ENCODE measurements around the gene MAP4K4.

The MAP4K4 gene

DNA sequence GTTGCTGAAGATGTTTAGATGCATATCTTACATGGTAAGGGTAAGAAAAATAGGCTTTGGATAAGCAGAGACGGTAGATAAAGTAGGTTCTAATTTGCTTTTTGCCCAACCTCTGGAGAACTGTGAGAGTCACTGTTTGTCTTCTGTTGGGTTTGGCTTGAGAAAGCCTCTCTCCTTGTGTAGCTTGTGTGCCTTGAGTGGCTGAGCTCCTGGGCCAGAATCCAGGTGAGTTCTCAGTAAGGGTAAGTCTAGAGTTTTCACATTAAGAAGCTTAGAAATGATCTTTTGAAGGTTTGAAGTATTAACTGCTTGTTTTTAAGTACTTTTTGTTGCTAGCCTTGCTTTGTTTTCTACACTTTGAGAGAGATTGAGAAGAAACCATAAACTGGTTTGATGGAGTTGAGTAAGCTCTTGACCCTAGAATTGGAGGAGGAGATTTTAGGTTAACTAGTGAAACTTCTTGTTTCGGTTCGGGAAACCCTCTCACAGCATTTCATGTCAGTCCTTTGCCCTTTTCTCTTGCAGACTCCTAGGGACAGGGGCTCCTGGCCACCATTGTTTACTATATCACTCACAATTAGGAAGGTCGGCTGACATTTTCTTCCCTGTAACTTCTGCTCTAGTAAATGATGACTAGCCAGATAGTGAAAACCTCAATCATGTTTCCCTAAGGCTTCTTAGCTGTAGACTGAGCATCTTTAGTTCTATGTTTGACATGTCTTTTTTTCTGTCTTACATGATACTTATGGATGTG is 26.0 kb downstream of the MAP4K4 start:
- DNase-seq (ENCODE audit: low spot score), result no peak

DNA sequence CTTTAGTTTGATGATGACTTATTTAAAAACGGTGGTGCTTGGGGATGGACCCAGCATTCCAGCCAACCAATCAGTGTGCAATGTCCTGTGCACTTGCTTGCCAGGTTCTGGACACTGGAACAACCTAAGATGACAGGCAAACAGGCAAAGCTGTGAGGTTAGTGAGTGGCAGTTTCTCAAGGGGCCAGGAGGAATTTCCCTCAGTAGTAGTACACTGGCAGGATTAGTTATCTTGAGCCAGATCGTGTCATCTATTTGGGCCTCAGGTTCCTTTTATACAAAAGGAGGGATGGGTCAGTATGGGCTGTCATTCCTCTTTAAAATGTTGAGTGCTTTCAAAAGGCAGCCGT is 26.6 kb downstream of the MAP4K4 start:
- no peak for DNase-seq (ENCODE audit: low spot score)

DNA sequence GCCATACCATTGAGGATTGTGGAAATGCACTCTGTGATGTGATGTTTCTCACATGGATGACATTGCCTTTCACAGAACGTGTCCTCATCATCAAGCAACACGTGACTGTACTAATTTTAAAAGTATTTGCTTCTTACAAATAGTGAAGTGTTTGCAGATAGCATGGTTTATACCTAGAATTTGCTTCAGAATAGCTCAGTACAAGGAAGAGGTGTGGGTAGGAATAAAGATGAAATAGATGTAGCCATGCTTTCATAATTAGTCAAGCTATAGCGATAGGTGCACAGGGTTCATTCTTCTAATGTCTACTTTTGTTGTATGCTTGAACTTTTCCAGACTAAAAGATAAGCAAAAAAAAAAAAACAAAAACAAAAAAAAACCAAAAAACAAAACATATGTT is 27.5 kb downstream of the MAP4K4 start:
- no peak for DNase-seq (ENCODE audit: low spot score)

DNA sequence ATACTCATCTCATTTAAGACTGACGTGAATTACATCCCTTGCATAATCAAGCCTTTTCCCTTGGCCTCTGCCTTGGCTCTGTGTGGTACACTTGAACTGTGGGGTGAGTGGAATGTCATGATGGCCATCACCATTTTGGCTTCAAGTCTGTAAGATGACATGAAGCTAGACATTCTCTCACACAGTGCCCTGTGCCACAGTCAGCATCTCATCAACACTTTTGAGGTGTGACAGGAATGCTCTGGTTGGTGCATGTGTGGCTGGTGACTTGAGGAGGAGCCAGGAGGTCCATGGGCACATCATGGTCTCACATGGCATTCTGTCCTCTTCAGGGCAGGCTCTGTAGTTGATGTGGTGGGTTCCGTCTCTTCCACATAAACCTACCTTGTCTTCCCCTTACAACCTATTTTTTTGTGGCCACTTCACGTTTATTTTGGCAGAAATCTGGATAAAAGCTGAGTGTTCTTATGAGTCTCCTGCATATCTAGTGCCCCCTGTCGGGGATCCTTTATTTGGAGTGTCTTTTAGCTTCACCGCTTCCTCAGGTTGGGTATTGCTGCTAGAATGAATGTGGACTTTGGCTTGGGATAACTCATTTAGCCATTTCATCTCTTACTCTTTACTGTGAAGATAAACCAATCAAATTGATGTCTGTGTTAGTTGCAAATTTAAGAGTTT is 28.1 kb downstream of the MAP4K4 start:
- DNase-seq (ENCODE audit: low spot score), result peak; percentile 34

DNA sequence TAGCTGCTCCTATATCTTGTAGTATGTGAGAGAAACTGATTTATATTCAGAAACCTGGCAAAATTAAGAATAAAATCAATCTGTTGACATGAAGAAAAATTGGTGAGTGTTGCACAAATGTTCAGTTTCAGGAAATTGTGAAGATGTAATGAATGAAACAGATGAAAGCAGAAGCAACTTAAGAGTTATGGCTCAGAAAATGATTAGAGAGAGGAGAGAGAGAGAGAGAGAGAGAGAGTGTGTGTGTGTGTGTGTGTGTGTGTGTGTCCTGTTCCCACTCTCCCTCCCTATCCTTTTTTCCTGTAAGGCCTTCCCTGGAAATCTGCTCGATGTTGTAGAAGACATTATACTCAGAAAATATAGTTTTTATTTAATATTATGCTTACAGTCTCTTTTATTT is 31.4 kb downstream of the MAP4K4 start:
- no peak for DNase-seq (ENCODE audit: low spot score)

DNA sequence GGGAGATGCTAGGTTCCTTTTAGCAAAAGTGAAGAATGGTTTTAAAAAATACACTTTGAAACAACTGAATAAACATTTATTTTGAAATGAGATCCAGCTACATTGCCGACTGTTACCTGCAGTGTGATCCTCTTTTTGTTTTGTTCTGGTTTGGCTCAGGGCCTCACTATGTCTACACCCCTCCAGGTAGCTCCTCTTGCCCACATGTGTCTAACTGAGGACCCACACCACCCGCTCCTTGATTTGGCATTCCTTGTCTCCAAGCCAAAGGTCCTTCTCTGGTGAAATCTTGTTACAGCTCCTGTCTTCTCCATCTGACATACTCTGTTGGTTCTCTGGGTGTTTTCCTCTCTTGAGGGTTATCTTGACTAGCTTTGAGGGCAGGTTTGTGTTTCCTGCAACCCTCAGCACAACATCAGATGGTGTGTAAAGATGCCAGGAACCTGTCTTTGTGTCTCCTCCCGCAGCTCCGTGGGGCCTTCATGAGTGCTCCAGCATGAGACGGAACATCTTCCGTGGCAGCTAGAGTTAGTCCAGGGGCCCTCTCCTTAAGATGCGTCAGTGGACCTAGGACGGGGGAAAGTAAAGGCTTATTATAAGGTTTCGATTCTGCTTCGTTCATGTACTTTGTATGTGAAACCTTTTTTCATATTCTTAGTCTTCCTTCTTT is 32.1 kb downstream of the MAP4K4 start:
- no peak for DNase-seq (ENCODE audit: low spot score)

DNA sequence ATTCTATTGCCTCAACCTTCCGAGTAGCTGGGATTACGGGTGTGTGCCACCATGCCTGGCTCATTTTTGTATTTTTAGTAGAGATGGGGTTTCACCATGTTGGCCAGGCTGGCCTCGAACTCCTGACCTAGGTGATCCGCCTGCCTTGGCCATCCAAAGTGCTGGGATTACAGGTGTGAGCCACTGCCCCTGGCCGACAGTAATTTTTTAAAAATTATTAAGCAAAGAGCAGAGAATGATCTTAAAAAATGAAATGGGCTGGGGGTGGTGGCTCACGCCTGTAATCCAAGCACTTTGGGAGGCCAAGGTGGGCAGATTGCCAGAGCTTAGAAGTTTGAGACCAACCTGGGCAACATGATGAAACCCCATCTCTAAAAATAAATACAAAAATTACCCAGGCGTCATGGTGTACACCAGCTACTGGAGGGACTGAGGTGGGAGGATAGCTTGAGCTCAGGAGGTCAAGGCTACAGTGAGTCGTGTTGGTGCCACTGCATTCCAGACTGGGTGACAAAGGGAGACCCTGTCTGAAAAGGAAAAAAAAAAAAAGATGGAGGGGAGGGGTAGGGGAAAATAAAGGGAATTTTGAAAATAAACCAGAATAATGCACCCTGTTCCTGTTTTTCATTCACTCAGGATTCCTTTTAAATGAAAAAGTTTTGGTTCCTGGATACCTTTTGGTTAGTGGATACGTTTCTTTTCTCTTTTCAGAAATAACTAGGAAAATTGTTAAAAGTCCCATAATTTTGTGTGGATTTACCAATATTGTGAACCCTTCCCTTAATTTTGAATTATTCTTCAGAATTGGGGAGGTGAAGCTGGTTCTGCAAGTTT is 33.9 kb downstream of the MAP4K4 start:
- no peak for DNase-seq (ENCODE audit: low spot score)

DNA sequence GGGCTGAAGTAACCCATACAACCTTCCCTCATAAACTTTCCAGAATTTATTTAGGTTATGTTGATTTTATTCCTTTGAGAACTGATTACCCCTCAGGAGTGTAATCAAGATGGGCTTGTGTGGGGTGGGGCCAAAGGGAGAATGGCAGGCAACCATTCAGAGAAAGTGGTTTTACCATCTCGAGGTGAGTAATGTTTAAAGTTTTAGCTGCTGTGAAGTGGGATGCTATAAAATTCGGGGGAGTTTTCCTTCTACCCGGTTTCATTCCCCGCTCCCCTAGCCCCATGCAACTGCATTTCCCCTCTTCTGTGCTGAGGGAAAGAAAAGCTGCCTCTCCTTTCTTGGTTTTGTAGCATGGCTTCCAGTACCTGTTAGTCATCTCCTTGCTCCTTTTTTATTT is 34.7 kb downstream of the MAP4K4 start:
- no peak for DNase-seq (ENCODE audit: low spot score)

DNA sequence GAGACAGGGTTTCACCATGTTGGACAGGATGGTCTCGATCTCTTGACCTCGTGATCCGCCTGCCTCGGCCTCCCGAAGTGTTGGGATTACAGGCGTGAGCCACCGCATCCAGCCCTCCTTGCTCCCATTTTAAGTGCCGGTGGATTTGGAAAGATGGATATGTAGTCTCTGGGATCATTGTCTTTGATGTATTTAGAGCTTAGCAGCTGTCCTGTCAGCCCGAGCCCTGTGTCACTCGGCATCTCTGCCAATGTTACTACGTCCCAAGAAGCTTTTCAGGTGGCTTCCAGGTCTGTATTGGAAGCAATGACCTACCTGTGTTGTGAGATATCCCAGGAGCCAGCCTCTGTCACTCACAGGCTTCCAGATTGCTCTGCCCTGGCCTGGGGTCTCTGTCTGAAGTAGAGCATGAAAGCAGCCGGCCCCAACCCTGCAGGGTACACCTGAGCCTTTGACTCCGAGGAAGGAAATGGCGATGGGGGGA is 35.3 kb downstream of the MAP4K4 start:
- DNase-seq (ENCODE audit: low spot score), result no peak

DNA sequence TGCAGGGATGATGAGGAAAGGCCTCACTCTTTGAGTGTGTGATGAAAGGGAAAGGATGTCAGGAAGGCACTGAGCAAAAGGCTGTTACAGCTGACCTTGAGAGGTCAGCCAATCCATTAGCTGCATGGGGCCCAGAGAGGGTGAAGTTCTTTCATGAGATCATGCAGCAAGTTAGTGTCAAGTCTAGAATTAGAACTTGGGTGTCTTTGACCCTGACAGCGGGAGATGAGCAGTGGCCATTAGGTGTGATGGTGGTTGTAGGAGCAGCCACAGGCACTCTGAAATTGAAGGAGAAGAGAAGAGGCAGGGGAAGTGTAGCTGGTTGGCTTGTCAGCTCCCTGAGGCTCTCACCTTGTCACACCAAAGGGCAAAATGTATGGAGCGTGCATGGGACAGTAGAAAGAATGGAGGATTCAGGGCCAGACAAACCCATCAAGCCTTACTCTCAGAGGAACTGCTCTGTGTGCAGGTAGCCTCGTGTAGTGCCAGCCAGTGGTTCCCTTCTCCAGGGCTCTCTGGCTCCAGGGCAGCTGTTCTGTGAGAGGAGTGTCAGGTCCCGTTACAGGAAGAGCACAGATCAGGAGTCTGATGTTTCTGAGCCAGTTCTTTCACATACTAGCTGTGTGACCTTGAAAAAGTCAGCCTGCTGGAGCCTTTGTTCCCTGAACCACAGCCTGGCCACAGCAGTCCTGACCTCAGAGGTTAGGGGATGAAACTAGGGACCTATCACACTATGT is 35.9 kb downstream of the MAP4K4 start:
- no peak for DNase-seq (ENCODE audit: low spot score)

DNA sequence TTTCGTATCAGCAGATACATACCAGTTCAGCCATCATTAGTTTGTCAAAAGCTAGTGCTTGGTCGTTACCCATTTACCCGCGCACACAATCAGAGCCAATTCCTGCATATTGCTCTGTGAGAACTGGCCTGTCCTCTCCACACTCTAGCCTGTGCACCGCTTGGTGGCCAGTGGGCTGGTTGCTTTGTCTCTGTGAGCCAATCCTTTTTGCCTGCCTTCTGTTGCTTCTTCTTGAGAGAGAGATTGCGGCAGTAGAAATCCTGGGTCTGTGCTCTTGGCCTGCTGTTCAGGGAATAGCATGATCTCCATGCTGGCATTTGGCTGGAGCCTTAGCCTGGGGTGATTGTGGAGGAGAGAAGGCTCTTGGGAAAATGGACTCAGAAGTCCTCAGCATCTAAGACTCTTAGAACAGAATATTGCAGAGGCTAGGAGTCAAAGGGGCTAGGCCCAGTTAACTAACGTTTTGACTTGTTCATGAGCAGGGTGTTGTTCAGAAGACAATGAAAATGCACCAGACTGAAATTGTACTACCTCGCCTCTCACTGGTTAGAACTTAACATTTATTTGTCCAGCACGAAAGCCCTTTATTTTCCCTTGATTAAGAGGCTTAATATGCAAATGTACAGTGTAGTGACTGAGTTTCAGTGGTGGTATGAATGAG is 37.1 kb downstream of the MAP4K4 start:
- DNase-seq (ENCODE audit: low spot score), result no peak

DNA sequence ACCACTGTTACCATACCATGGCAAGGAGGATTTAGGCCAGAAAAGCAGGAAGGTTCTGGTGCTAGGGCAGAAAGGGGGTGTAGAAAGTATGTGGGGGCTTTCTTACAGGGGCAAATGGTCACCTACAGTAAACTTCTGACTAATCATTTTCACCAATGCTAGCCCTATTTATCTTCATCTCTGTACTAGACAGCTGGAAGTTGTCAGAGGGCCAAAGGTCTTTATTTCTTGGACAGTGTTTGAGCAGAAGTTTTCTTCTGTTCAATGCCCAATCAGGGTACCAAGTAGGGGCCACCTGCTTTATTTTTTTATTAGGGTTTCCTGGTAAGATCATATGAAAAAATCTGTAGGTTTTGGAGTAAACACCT is 37.6 kb downstream of the MAP4K4 start:
- DNase-seq (ENCODE audit: low spot score), result no peak

DNA sequence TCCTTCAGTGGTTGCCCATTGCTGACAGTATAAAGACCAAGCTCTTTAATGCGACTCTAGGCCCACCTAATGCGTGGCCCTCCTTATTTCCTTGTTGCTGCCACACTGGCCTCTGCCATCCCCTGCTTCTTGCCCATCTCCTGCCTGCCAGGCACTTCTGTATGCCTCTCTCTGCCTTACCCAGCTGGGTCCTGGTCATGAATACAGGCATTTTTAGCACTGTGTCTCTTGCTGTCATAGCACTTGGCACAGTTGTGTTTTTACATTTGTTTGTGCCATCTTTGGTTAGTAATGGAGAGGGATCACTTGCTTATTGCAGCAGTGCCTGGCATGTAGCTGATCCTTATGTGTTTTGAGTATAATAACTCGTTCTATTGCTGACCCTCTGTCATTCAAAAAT is 38.7 kb downstream of the MAP4K4 start:
- DNase-seq (ENCODE audit: low spot score), result no peak

DNA sequence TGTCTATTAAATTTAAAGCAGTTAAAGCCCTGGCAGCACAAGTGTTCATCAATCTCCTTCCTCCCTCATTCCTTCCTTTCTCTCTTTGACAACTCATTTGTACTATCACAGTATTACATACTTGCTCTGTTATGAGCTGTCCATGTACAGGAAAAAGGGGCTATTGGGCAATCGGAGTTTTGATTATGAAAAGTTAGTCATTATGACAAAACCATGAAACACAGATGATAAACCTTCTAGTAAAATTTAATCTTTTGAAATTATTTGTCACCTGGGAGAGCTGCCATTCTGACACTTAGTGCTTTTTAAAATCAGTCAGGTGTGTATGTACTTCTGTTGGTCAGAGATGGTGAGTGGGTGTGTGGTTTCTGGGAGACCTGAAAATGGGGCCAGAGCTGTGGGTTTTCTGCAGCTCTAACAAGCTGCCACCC is 39.4 kb downstream of the MAP4K4 start:
- DNase-seq (ENCODE audit: low spot score), result no peak

DNA sequence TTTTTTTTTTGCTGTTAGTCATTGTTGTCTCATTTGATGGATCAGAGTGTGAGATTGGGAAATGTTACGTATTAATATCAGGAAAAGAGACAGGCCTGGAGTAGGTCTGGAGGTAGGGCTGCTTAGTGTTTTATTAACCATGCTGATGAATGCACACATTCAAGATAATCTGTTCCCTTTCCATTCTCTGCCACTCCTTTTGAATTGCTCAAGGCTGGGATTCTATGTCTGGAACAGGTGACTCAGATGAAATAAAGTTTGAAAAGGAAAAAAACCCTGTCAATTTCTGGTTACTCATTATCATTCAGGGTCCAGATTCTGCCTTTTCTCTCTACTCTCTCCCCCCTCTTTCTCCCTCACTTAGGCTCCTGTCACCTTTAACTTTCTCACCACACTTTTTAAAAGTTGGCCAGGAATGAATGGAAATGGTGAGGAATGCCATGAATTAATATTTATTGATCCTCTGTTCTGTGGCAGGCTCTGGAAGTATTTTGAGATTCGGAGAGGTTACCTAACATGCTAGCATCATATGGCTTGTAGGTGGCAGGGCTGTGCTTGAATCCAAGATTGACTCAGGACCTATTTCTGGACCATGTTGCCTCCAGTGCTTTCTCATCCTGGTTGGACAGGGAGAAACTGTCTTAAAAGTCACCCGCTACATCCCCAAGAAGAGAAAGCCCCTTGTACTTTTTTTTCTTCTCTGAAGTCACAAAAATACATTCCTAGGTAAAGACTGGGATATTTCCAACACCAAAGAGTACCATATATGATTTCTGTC is 40.2 kb downstream of the MAP4K4 start:
- DNase-seq (ENCODE audit: low spot score), result no peak

DNA sequence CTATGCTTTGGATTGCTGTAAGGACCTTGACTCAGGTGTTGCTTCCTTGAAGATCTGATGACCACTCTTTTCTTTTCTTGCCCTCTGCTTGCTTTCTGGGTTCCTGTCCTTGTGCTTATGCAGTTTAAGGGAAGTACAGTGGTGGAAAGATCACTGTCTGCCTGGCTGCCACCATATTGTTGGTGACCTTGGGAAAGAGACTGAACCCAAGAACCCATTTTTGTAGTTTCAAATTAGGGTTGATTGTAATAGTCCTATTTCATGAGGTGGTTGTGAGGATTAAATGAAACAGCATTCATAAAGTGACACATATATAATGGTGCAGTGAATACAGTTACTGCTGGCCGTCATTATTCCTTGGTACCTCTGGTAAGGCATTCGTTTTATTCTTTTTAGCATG is 41.1 kb downstream of the MAP4K4 start:
- no peak for DNase-seq (ENCODE audit: low spot score)

DNA sequence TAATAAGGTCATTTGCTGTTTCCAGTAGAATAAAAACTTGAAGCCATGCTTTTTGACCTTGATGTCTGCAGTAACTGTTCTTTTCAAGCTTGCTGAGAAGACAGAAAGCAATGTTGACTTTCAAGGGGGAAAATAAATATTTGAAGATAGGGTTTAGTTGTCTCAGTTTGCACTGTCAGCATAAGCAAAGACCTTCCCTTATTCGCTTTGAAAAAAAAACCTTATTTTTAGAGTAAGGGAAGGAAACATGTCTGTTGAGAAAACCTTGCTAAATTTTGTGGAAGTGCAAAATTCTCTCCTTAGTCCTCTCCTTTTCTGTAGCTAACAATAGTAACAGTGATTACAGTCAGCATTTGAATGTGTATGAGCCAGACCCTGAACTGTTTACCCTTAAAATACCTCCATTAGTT is 43.1 kb downstream of the MAP4K4 start:
- no peak for DNase-seq (ENCODE audit: low spot score)

DNA sequence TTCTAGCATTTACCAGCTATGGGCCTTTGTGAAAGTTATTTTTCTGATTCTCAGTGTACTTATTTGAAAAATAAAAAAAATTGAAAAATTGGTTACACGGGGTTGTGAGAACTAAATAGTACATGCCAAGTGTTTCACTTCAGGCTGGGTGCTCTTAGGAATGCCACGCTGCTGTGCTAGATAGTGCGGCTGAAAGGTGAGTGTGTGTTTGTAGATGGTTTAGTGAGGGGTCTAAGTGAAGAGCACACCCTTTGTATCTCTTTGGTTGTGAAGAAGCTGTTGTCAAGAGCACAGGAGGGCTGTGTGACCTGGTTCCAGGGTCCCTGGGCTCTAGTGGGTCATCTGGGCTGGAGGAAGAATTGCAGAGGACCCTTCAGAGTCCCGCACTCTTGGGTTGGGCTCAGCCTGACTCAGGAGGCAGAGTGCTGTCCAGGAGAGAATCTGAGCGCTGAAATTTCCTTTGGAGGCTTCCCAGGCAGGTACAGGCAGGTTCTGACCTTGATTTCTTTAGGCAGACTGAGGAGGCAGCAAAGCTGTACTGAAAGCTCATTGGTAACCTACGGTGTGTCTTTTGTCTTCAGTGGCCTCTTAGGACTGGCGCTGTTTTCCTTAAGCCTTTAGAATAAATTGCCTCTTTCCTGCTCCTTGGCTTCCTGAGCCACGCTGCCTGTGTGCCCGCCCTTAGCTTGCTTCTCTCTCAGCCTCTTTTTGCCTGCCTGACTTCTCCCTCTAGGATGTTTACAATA is 44.4 kb downstream of the MAP4K4 start:
- no peak for DNase-seq (ENCODE audit: low spot score)

DNA sequence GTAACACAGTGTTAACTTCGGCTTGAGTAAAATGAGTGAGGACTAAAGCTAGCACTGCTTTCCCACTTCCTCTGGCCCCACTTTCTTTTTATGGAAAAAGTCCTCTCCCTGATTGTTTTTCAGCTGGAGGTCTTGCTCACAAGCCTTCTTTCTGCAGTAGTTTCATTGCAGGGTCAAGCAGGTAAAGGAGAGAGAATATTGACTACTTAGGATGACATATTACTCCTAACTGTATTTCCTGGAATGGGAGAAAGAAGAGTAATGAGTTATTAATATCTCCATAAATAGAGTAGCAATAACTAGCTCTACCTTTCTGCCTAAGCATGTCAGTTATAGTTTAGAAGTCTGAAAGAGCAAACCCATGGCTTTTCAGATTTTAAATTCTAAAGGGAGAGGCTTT is 45.0 kb downstream of the MAP4K4 start:
- DNase-seq (ENCODE audit: low spot score), result no peak

DNA sequence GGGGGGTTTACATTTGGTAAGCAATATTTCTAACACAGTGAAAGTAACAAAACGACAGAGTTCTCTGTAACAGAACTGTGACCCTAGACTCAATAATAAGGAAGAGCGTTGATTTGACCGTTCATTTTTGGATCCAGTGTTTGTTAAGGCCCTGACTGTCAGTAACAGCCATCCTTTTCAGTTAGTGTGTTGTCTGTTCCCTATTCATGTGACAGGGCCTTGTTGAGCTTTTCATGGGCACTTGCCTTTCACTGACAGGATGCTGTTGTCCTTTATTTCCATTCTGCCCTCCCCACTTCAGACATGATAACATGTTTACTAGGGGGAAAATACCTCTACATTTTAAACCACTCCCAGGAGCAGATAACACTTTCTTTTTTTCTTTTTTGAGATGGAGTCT is 45.8 kb downstream of the MAP4K4 start:
- no peak for DNase-seq (ENCODE audit: low spot score)
